Measurements from ENCODE around the gene ST3GAL3. TPM values are rescaled to one million over a fixed set of nuclear protein-coding genes. Genes with fewer than 3 reads are reported as not detected.

Gene ST3GAL3
- total RNA-seq, 1 experiment from 2014 or later, result 8.3 TPM

DNA sequence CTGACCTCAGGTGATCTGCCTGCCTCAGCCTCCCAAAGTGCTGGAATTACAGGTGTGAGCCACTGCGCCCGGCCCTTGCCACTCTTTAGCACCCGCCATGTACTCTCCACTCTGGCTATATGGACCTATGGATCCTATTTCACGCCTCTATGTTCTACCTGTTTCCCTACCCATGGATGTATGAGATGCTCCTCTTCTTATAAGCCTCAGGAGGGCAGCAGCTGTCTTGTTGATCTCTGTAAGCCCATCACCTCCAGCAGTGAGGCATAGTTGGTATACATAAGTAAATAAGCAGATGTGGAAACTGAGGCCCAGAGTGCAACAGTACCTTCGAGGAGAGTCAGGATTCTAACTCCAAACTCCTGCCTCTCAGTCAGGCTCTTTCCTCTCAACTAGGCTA lies 201.5 kb downstream of the ST3GAL3 start:
- H3K23ac ChIP-seq (ENCODE audit: insufficient read length, low read depth, low read length), result no peak overlapping the region
- H3K14ac ChIP-seq (ENCODE audit: insufficient read depth, low read length), result no peak overlapping the region
- TF ChIP-seq CTCF (conservative IDR thresholded peaks at IDR 0.05), result peak; percentile 48; the same call in 2 of the 3 replicates
- H2AFZ ChIP-seq (ENCODE audit: low read length), result no peak overlapping the region
- no peak overlapping the region for H2BK12ac ChIP-seq (ENCODE audit: insufficient read length, low read depth, low read length)
- no peak overlapping the region for H2BK120ac ChIP-seq (ENCODE audit: low read depth, low read length, poor library complexity, severe bottlenecking)
- H4K8ac ChIP-seq (replicated peaks; ENCODE audit: insufficient read length, low read depth, low read length), result no peak overlapping the region
- H3K27ac Mint-ChIP-seq, result peak overlapping the region in 1 of 3 experiments; percentile 1; a peak in 1 of 7 replicates
- H3K27ac ChIP-seq (ENCODE audit: insufficient read length, low read depth, low read length), result no peak overlapping the region
- H3K4me2 ChIP-seq (ENCODE audit: insufficient read depth, insufficient read length, low read length), result no peak overlapping the region
- no peak overlapping the region for H2BK5ac ChIP-seq (ENCODE audit: insufficient read length, low read length)
- no peaks in the 10 kb centered on the region for H4K20me1 ChIP-seq (ENCODE audit: control insufficient read depth, insufficient read depth, insufficient read length)
- H3K4me3 Mint-ChIP-seq, result no peak overlapping the region
- peaks cover 11% of the 10 kb centered on the region for H3K4me1 ChIP-seq (ENCODE audit: insufficient read depth, low read length)
- no peaks in the 10 kb centered on the region for H3K79me1 ChIP-seq (ENCODE audit: insufficient read depth, low read depth, low read length, poor library complexity, severe bottlenecking)
- no peaks in the 10 kb centered on the region for H3K9me3 ChIP-seq (ENCODE audit: control insufficient read depth, low read depth, low read length)
- no peak overlapping the region for H3T11ph ChIP-seq (ENCODE audit: low read length)
- no peaks in the 10 kb centered on the region for H3K9me3 Mint-ChIP-seq
- H4K5ac ChIP-seq (ENCODE audit: insufficient read length, low read depth, low read length), result no peak overlapping the region
- WGBS (ENCODE audit: extremely low coverage, insufficient read length, low lambda C conversion rate), result no CpG with 5 or more reads among the region's 5 CpGs
- no peak overlapping the region for H3K9ac ChIP-seq (ENCODE audit: extremely low read depth, insufficient read length, low read length)
- peaks cover 21 to 23% of the 10 kb centered on the region in 2 experiments for H3K4me1 Mint-ChIP-seq
- H3K18ac ChIP-seq (ENCODE audit: insufficient read length, low read depth, low read length), result no peak overlapping the region
- H2AK5ac ChIP-seq (ENCODE audit: insufficient read length, low read length), result no peak overlapping the region
- peaks cover 5% of the 10 kb centered on the region for H3K27me3 Mint-ChIP-seq (ENCODE audit: low read depth)
- DNase-seq, result no peak
- no peaks in the 10 kb centered on the region for H3K23me2 ChIP-seq (ENCODE audit: insufficient read length, low read depth, low read length, poor library complexity, severe bottlenecking)
- no peaks in the 10 kb centered on the region for H3K79me2 ChIP-seq (ENCODE audit: insufficient read depth, low read length)
- no peaks in the 10 kb centered on the region for H3K36me3 Mint-ChIP-seq (ENCODE audit: insufficient read depth in 1 of 3, low read depth in 3 of 3)
- no peak overlapping the region for H2BK20ac ChIP-seq (ENCODE audit: low read depth, low read length, poor library complexity, severe bottlenecking)
- no peaks in the 10 kb centered on the region for H3K27me3 ChIP-seq (ENCODE audit: insufficient read depth, low read length)
- H3K56ac ChIP-seq (ENCODE audit: insufficient read length, low read depth, low read length), result no peak overlapping the region
- no peak overlapping the region for H2BK15ac ChIP-seq (ENCODE audit: low read depth, low read length)
- H3K4ac ChIP-seq (ENCODE audit: low read depth, low read length), result no peak overlapping the region
- no peak overlapping the region for H4K91ac ChIP-seq (ENCODE audit: insufficient read length, low read depth, low read length)
